H1 (cell line): ENCODE data around the gene GXYLT2. TPM values are rescaled to one million over a fixed set of nuclear protein-coding genes. Genes with fewer than 3 reads are reported as not detected.

Experiments used
- CTCF ChIA-PET: fragments of 300-600 bp; sonication (Branson Sonifier 250); formaldehyde crosslinking; loops from one replicate; lab custom pipeline; 2021; ENCODE audit not compliant: partially characterized antibody; lab: Charles Lee
- POLR2A ChIA-PET: fragments of 300-600 bp; sonication (Branson Sonifier 250); formaldehyde crosslinking; loops from one replicate; lab custom pipeline; 2021; ENCODE audit warnings: inconsistent platforms; ENCODE audit not compliant: partially characterized antibody; lab: Charles Lee
- DNase-seq, 2 experiments: peaks; one replicate each; pipeline versions ENCODE4 v3.0.0 to v3.0.0-alpha.2; 2010 to 2022; ENCODE audit warnings: low spot score in 2 of 2, low read depth in 1 of 2, mixed read lengths in 1 of 2
- FAIRE-seq: peaks from 2 replicates; lab custom pipeline; 2011; peaks lifted over from hg19 to GRCh38; lab: Jason Lieb, UNC
- H2AFZ ChIP-seq: 2 replicates; pipeline ENCODE4 v1.8.1; 2012; ENCODE audit warnings: low read length, inconsistent platforms
- H2AK5ac ChIP-seq: 2 replicates; pipeline ENCODE4 v1.6.1; 2013; ENCODE audit warnings: low read depth, low read length
- H2BK120ac ChIP-seq: replicated peaks from 2 replicates; pipeline ENCODE3; 2013; ENCODE audit warnings: low read depth, low read length, inconsistent platforms
- H2BK12ac ChIP-seq: 2 replicates; pipeline ENCODE4 v1.6.1; 2013; ENCODE audit warnings: low read depth, low read length
- H2BK15ac ChIP-seq: 2 replicates; pipeline ENCODE4 v1.6.1; 2013; ENCODE audit warnings: low read length
- H2BK20ac ChIP-seq: 2 replicates; pipeline ENCODE4 v1.6.1; 2013; ENCODE audit warnings: low read length
- H2BK5ac ChIP-seq: 2 replicates; pipeline ENCODE4 v1.6.1; 2013; ENCODE audit warnings: low read depth, low read length
- H3K14ac ChIP-seq: 2 replicates; pipeline ENCODE4 v1.6.1; 2013; ENCODE audit warnings: inconsistent platforms; ENCODE audit not compliant: insufficient read length
- H3K18ac ChIP-seq: 2 replicates; pipeline ENCODE4 v1.6.1; 2013; ENCODE audit warnings: low read length; ENCODE audit errors: extremely low read depth
- H3K23ac ChIP-seq: 2 replicates; pipeline ENCODE4 v1.6.1; 2013; ENCODE audit warnings: inconsistent platforms; ENCODE audit not compliant: insufficient read length
- H3K23me2 ChIP-seq: 2 replicates; pipeline ENCODE4 v1.6.1; 2013; ENCODE audit warnings: low read depth, low read length
- H3K27ac ChIP-seq: 2 replicates; pipeline ENCODE4 v1.6.1; 2011; ENCODE audit warnings: low read depth, low read length, inconsistent platforms
- H3K27me3 ChIP-seq, 4 experiments: replicated peaks in 1 of 4; 1 replicate in 1 of 4; 2 replicates in 3 of 4; pipeline versions ENCODE4 v1.6.1 to v1.8.1; 2011 to 2013; ENCODE audit warnings: low read length in 3 of 4, mild to moderate bottlenecking in 3 of 4, inconsistent platforms in 2 of 4, mixed read lengths in 2 of 4, moderate library complexity in 1 of 4; ENCODE audit not compliant: control insufficient read depth in 3 of 4, insufficient read depth in 3 of 4; ENCODE audit errors: extremely low read depth in 1 of 4
- H3K36me3 ChIP-seq, 4 experiments: 2 replicates each; pipeline versions ENCODE4 v1.6.1 to v1.8.1; 2011 to 2013; ENCODE audit warnings: mild to moderate bottlenecking in 4 of 4, low read length in 3 of 4, moderate library complexity in 2 of 4, control low read depth in 1 of 4, inconsistent platforms in 1 of 4; ENCODE audit not compliant: insufficient read depth in 4 of 4, control insufficient read depth in 2 of 4
- H3K4ac ChIP-seq: replicated peaks from 2 replicates; pipeline ENCODE3; 2013; ENCODE audit warnings: low read length, low read depth, mixed read lengths, inconsistent platforms; ENCODE audit not compliant: insufficient read length
- H3K4me1 ChIP-seq, 4 experiments: replicated peaks in 1 of 4; 1 replicate in 1 of 4; 2 replicates in 3 of 4; pipeline versions ENCODE4 v1.6.1 to v1.8.1; 2011 to 2013; ENCODE audit warnings: low read length in 3 of 4, inconsistent platforms in 2 of 4, mixed read lengths in 1 of 4; ENCODE audit not compliant: insufficient read depth in 4 of 4, control insufficient read depth in 3 of 4
- H3K4me2 ChIP-seq, 2 experiments: 2 replicates each; pipeline versions ENCODE4 v1.6.1 to v1.8.1; 2011 to 2013; ENCODE audit warnings: low read depth in 2 of 2, low read length in 2 of 2, control low read depth in 1 of 2, inconsistent platforms in 1 of 2, mild to moderate bottlenecking in 1 of 2; ENCODE audit not compliant: insufficient read depth in 1 of 2
- H3K4me3 ChIP-seq, 4 experiments: fragments of 200-600, 300-600 bp in 1 of 4; sonication (generic), shearing (Covaris generic), sonication (Bioruptor Twin) in 1 of 4; 2 replicates each; pipeline versions ENCODE4 v1.5.1 to v1.8.1; 2011 to 2016; ENCODE audit warnings: low read length in 4 of 4, low read depth in 3 of 4, control low read depth in 2 of 4, inconsistent platforms in 2 of 4, mild to moderate bottlenecking in 2 of 4, mixed read lengths in 1 of 4, moderate library complexity in 1 of 4; ENCODE audit not compliant: insufficient read depth in 2 of 4; ENCODE audit errors: extremely low read depth in 1 of 4
- H3K56ac ChIP-seq: replicated peaks from 2 replicates; pipeline ENCODE3; 2013; ENCODE audit warnings: low read depth, mild to moderate bottlenecking, mixed read lengths, low read length, inconsistent platforms; ENCODE audit not compliant: insufficient read length
- H3K79me1 ChIP-seq: 2 replicates; pipeline ENCODE4 v1.6.1; 2013; ENCODE audit warnings: low read depth, low read length, control low read depth
- H3K79me2 ChIP-seq, 2 experiments: 2 replicates each; pipeline versions ENCODE4 v1.6.1 to v1.8.1; 2012 to 2013; ENCODE audit warnings: low read length in 2 of 2, mild to moderate bottlenecking in 2 of 2, inconsistent platforms in 1 of 2; ENCODE audit not compliant: insufficient read depth in 2 of 2, control insufficient read depth in 1 of 2
- H3K9ac ChIP-seq, 4 experiments: replicated peaks in 1 of 4; 1 replicate in 1 of 4; 2 replicates in 3 of 4; pipeline versions ENCODE4 v1.6.1 to v1.8.1; 2011 to 2013; ENCODE audit warnings: low read depth in 3 of 4, low read length in 3 of 4, control low read depth in 2 of 4, mild to moderate bottlenecking in 2 of 4, moderate library complexity in 2 of 4, inconsistent platforms in 1 of 4; ENCODE audit errors: extremely low read depth in 1 of 4
- H3K9me3 ChIP-seq, 2 experiments: 2 replicates each; pipeline versions ENCODE4 v1.6.1 to v1.8.1; 2012 to 2013; ENCODE audit warnings: mild to moderate bottlenecking in 2 of 2, moderate library complexity in 2 of 2, control low read depth in 1 of 2, inconsistent platforms in 1 of 2, low read depth in 1 of 2, low read length in 1 of 2, mixed read lengths in 1 of 2; ENCODE audit not compliant: insufficient read depth in 2 of 2
- H4K20me1 ChIP-seq, 2 experiments: replicated peaks in 1 of 2; 2 replicates each; pipeline versions ENCODE3 to v1.8.1; 2011 to 2013; ENCODE audit warnings: inconsistent platforms in 2 of 2, low read length in 2 of 2, mild to moderate bottlenecking in 1 of 2; ENCODE audit not compliant: insufficient read depth in 2 of 2, control insufficient read depth in 1 of 2
- H4K5ac ChIP-seq: 2 replicates; pipeline ENCODE4 v1.6.1; 2013; ENCODE audit warnings: low read length, low read depth, mixed read lengths, inconsistent platforms; ENCODE audit not compliant: insufficient read length
- H4K8ac ChIP-seq: 2 replicates; pipeline ENCODE4 v1.8.0; 2013; ENCODE audit warnings: mild to moderate bottlenecking, moderate library complexity, low read length, inconsistent platforms; ENCODE audit not compliant: insufficient read depth; ENCODE audit errors: extremely low read depth
- H4K91ac ChIP-seq: replicated peaks from 2 replicates; pipeline ENCODE3; 2013; ENCODE audit warnings: low read length, mixed read lengths, inconsistent platforms; ENCODE audit not compliant: insufficient read length
- HDAC2 ChIP-seq, 2 experiments: fragments of 300-600 bp in 1 of 2; sonication (generic) in 1 of 2; IDR thresholded peaks; 2 replicates each; pipeline ENCODE4 v1.6.1; 2011 to 2012; ENCODE audit warnings: low read depth in 2 of 2, low read length in 2 of 2, mild to moderate bottlenecking in 2 of 2, moderate library complexity in 2 of 2, borderline replicate concordance in 1 of 2, inconsistent platforms in 1 of 2
- KDM5A ChIP-seq: fragments of 200-600 bp; IDR thresholded peaks from 2 replicates; pipeline ENCODE4 v1.7.1; 2012; ENCODE audit warnings: mild to moderate bottlenecking, low read length, inconsistent platforms, mixed read lengths
- RBBP5 ChIP-seq: IDR thresholded peaks from 2 replicates; pipeline ENCODE4 v1.7.1; 2012; ENCODE audit warnings: low read depth, mild to moderate bottlenecking, inconsistent platforms, low read length, moderate library complexity, borderline replicate concordance
- RNF2 ChIP-seq: fragments of 200-900, 300-1000 bp; sonication (generic); IDR thresholded peaks from 2 replicates; pipeline ENCODE4 v1.7.1; 2016; ENCODE audit warnings: borderline replicate concordance, low read depth, mild to moderate bottlenecking, antibody characterized with exemption, low read length; ENCODE audit not compliant: poor library complexity, severe bottlenecking; ENCODE audit errors: missing control alignments
- SIX5 ChIP-seq: IDR thresholded peaks from 2 replicates; pipeline ENCODE4 v1.6.1; 2011; ENCODE audit warnings: mild to moderate bottlenecking, low read depth, low read length
- SRF ChIP-seq: IDR thresholded peaks from 2 replicates; pipeline ENCODE4 v1.6.1; 2011; ENCODE audit warnings: mild to moderate bottlenecking, low read depth, low read length, moderate library complexity
- TAF1 ChIP-seq: IDR thresholded peaks from 2 replicates; pipeline ENCODE4 v1.6.1; 2011; ENCODE audit warnings: mild to moderate bottlenecking, low read depth, low read length
- USF2 ChIP-seq: IDR thresholded peaks from 2 replicates; pipeline ENCODE4 v1.6.1; 2011; ENCODE audit warnings: low read length, improper control_type of control experiment
- WGBS, 2 experiments: shearing (Covaris generic) in 1 of 2; methylation state at CpG; one replicate each; pipeline versions ENCODE4 v1.1.6 to v1.1.7; 2013 to 2015; ENCODE audit warnings: low lambda C conversion rate in 2 of 2, mixed read lengths in 2 of 2, inconsistent platforms in 1 of 2, low coverage in 1 of 2, missing lambda C conversion rate in 1 of 2; ENCODE audit not compliant: insufficient replicate concordance in 2 of 2, insufficient coverage in 1 of 2, insufficient read length in 1 of 2; ENCODE audit errors: extremely low coverage in 1 of 2, missing lambda C conversion rate in 1 of 2; 5-methylcytosine and 5-hydroxymethylcytosine counted together
- polyA plus RNA-seq, 7 experiments: library from polyadenylated mRNA; depleted of rRNA in 3 of 7; stranded (reverse) in 5 of 7; unstranded in 2 of 7; fragments of >200 nt in 5 of 7; fragments of 200-250 nt in 2 of 7; gene quantifications; 1 replicate in 5 of 7; 2 replicates in 1 of 7; 4 replicates in 1 of 7; pipeline versions ENCODE4 v1.2.1 to v1.2.3, GENCODE V29; 2011 to 2013; ENCODE audit warnings: missing spikeins in 2 of 7, mixed read lengths in 2 of 7
- total RNA-seq: library from RNA; stranded (reverse); fragmentation: NEBNext Ultra II Directional; extraction: Animal tissue kit (Norgen Biotek cat#: 25700); gene quantifications from 2 replicates; pipeline ENCODE4 v1.2.1, GENCODE V29; 2021

Gene GXYLT2
- total and polyA plus RNA-seq, 2 of the 8 experiments (the other 6 are each of a cell fraction or from before 2014, with no cell fraction given) = 1.8 to 5.6 TPM

GRCh38 chr3:72844436-72844993 lies 43.3 kb upstream of the GXYLT2 start:
- TF ChIP-seq RNF2 (no peak), TAF1 (no peak), KDM5A (no peak), USF2 (no peak), RBBP5 (no peak), HDAC2 (IDR thresholded peaks at IDR 0.05; ENCODE audit: borderline replicate concordance in 1 of 2, low read depth in 2 of 2, low read length in 2 of 2) (no peak), SIX5 (no peak), SRF (no peak)

More at GRCh38 chr3:72844436-72844993, 43.3 kb upstream of the GXYLT2 start:
- Histone ChIP-seq H2BK5ac (no peak overlapping the region), H3K27me3 (peaks cover 0 to 17% (median 9%) of the 10 kb centered on the region in 4 experiments; a peak in 6 of 7 replicates), H3K27ac (no peak overlapping the region), H3K79me2 (peaks cover 0 to 13% of the 10 kb centered on the region in 2 experiments; a peak in 2 of 4 replicates), H4K5ac (no peak overlapping the region), H3K23me2 (peaks cover 18% of the 10 kb centered on the region), H3K4me3 (no peak overlapping the region), H3K4me2 (no peak overlapping the region), H2BK15ac (no peak overlapping the region), H2BK12ac (no peak overlapping the region), H3K4me1 (peaks cover 0 to 6% (median 0%) of the 10 kb centered on the region in 4 experiments; a peak in 3 of 7 replicates), H3K18ac (no peak overlapping the region), H4K91ac (no peak overlapping the region), H2AFZ (no peak overlapping the region), H3K56ac (no peak overlapping the region), H2BK20ac (no peak overlapping the region), H3K9me3 (no peaks in the 10 kb centered on the region), H3K14ac (no peak overlapping the region), H2AK5ac (no peak overlapping the region), H4K20me1 (peaks cover 0 to 6% of the 10 kb centered on the region in 2 experiments), H3K4ac (no peak overlapping the region), H3K9ac (no peak overlapping the region), H3K79me1 (no peaks in the 10 kb centered on the region), H3K23ac (no peak overlapping the region), H4K8ac (no peak overlapping the region), H2BK120ac (no peak overlapping the region), H3K36me3 (peaks cover 2 to 12% (median 7%) of the 10 kb centered on the region in 4 experiments; a peak in 6 of 8 replicates)
- 91% methylated on average over 1 of the region's 1 CpG; no CpG with 5 or more reads in 1 of the 2 experiments for WGBS, 2 experiments
- DNase-seq = no peak
- FAIRE-seq = no peak
- ChIA-PET CTCF (no interaction called here), POLR2A (no interaction called here)
